Measurements from ENCODE around the gene NOP14.

GRCh38 chr4:2947926-2948325 is 15.3 kb downstream of the NOP14 start:
- TF ChIP-seq POLR2A (IDR thresholded peaks at IDR 0.05; ENCODE audit: low read length) (no peak), GATA1 (IDR thresholded peaks at IDR 0.05; ENCODE audit: low read depth, low read length) (no peak)

Measured in erythroblast (primary cell).